ACC112 (cell line): ENCODE results near the gene IKBKE.

ENCODE experiments used
- H2AFZ ChIP-seq: fragments of 200-600 bp; sonication (generic); one replicate; pipeline ENCODE4 v1.6.0; 2017; ENCODE audit warnings: antibody characterized with exemption, low read length; ENCODE audit not compliant: unreplicated experiment
- H3K27ac ChIP-seq: fragments of 200-600 bp; sonication (generic); 2 replicates; pipeline ENCODE4 v1.5.1; 2014; ENCODE audit warnings: low read depth, mild to moderate bottlenecking, antibody characterized with exemption, low read length, moderate library complexity
- H3K27me3 ChIP-seq: fragments of 200-600 bp; sonication (generic); 2 replicates; pipeline ENCODE4 v1.6.1; 2014; ENCODE audit warnings: mild to moderate bottlenecking, antibody characterized with exemption, low read length, moderate library complexity, mixed read lengths; ENCODE audit not compliant: insufficient read depth
- H3K36me3 ChIP-seq: fragments of 200-600 bp; sonication (generic); 2 replicates; pipeline ENCODE4 v1.6.1; 2016; ENCODE audit warnings: mild to moderate bottlenecking, antibody characterized with exemption, low read length, moderate library complexity, mixed read lengths; ENCODE audit not compliant: insufficient read depth
- H3K4me1 ChIP-seq: fragments of 200-600 bp; sonication (generic); one replicate; pipeline ENCODE4 v1.6.1; 2016; ENCODE audit warnings: low read length, mixed read lengths; ENCODE audit not compliant: insufficient read depth, unreplicated experiment, control insufficient read depth
- H3K4me3 ChIP-seq: fragments of 200-600 bp; sonication (generic); 2 replicates; pipeline ENCODE4 v1.5.1; 2014; ENCODE audit warnings: mild to moderate bottlenecking, low read depth, low read length
- H3K79me2 ChIP-seq: fragments of 200-600 bp; sonication (generic); one replicate; pipeline ENCODE4 v1.6.0; 2016; ENCODE audit warnings: low read length; ENCODE audit not compliant: control insufficient read depth, unreplicated experiment, insufficient read depth

Gene IKBKE

DNA sequence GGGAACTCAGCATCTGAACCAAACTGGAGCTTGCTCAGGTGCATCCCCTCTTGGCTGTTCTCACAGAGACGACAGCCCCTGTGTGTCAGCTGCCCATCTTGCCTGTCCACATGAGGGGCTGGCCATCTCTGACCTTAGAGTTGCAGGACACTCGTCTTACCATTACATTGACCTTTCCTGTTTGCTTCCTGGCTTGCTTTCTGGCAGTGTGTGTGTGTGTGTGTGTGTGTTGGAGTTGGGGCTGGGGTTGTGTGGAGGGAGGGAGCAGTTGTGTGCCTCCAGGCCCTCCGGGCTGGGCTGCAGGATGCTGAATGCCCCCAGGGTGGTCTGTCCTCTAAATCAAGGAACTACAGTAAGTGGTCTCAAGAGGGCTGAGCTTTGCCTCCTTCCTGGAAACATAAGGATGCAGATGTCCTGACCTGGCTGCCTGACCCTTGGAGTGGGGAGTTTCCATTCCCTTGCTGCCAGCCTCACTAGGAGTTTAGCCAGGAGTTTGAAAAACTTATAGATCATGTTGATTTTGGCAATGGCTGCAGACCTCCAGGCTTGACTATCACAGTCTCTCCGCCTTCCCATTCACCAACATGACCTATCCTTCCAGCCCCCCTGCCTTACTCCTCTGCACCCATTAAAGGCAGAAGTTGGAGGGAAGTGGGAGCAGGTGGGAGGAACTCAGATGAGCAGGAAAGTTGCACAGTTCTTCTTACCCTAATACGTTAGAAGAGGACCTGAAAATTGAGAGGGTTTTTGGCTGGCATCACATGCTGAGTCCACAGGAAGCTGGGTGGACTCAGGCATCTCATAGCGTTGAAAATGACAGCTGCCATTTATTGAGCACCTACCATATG lies 56.0 kb downstream of the IKBKE start:
- no peaks in the 10 kb centered on the region for H3K27me3 ChIP-seq
- no peak overlapping the region for H3K4me3 ChIP-seq
- H3K79me2 ChIP-seq = no peaks in the 10 kb centered on the region
- H3K4me1 ChIP-seq = peaks cover 12% of the 10 kb centered on the region
- H3K36me3 ChIP-seq = no peaks in the 10 kb centered on the region
- H2AFZ ChIP-seq = no peak overlapping the region
- no peak overlapping the region for H3K27ac ChIP-seq

DNA sequence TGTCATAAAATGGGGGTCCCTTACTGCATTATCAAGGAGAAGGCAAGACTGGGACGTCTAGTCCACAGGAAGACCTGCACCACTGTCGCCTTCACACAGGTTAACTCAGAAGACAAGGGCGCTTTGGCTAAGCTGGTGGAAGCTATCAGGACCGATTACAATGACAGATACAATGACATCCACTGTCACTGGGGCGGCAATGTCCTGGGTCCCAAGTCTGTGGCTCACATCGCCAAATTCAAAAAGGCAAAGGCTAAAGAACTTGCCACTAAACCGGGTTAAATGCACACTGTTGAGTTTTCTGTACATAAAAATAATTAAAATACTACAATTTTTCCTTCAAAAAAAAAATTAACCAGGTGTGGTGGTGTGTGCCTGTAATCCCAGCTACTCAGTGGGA lies 59.1 kb downstream of the IKBKE start:
- Histone ChIP-seq H3K36me3 (no peaks in the 10 kb centered on the region), H3K4me1 (peaks cover 12% of the 10 kb centered on the region), H3K79me2 (no peaks in the 10 kb centered on the region), H3K4me3 (no peak overlapping the region), H3K27ac (no peak overlapping the region), H2AFZ (no peak overlapping the region), H3K27me3 (no peaks in the 10 kb centered on the region)

DNA sequence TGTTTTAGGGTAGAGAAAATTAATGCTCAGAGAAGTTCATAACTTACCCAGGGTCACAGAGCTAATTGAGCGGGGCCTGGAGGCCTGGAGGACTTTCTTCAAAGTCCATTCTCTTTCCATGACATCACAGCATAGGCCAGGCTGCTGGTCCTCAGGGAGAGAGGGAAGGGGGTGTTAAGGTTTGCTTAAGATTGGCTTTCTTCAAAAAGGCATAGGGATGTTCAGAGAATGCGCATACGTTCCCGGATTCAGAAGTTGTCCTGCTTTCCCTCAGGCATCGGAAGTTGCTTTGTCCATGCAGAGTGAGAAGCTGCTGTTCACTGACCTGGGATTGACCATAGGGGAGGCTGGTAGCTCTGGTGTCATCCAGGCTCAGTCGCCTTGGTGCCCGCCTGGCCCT lies 62.1 kb downstream of the IKBKE start:
- no peaks in the 10 kb centered on the region for H3K79me2 ChIP-seq
- no peaks in the 10 kb centered on the region for H3K36me3 ChIP-seq
- peaks cover 9% of the 10 kb centered on the region for H3K27me3 ChIP-seq
- no peaks in the 10 kb centered on the region for H3K4me1 ChIP-seq
- no peak overlapping the region for H3K4me3 ChIP-seq
- H2AFZ ChIP-seq = no peak overlapping the region
- no peak overlapping the region for H3K27ac ChIP-seq

DNA sequence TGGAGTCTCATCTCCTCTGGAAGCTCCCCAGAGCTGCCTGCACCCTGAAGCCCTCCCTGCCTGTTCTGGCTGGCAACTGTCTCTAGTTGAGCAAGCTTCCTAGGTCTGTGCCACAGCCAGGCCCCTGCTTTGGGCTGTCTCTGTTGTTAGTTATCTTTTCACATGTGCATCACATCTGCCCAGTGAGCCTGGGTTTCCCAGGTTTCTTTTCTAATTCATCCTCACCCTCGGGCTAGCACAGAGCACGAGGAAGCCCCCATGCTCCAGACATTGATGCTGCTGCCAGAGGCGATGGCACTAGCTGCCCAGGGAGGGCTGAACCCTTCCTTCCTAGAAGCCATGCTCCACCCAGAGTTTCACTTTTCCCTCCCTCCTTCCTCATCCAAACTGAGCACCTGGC lies 64.3 kb downstream of the IKBKE start:
- Histone ChIP-seq H3K79me2 (no peaks in the 10 kb centered on the region), H3K36me3 (no peaks in the 10 kb centered on the region), H2AFZ (no peak overlapping the region), H3K27me3 (peaks cover 11% of the 10 kb centered on the region), H3K4me3 (no peak overlapping the region), H3K4me1 (no peaks in the 10 kb centered on the region), H3K27ac (no peak overlapping the region)

DNA sequence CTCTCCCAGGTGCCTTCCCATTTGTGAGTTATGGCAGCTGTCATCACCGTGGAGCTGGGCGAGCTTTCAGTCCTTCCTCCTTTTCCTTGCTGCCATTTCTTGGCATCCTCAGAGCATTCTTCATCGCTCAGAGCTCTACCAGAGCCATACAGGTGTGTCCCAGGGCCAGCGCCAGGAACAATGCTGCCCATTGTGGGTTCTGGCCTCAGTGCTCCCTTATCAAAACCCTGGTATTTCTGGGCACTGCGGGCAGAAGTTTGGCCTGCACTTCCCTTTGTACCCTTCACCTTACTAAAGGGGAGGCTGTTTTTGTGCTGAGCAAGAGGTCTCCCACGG lies 65.5 kb downstream of the IKBKE start:
- H3K79me2 ChIP-seq = no peaks in the 10 kb centered on the region
- no peaks in the 10 kb centered on the region for H3K4me1 ChIP-seq
- H3K36me3 ChIP-seq = no peaks in the 10 kb centered on the region
- peaks cover 11% of the 10 kb centered on the region for H3K27me3 ChIP-seq
- no peak overlapping the region for H3K4me3 ChIP-seq
- no peak overlapping the region for H2AFZ ChIP-seq
- no peak overlapping the region for H3K27ac ChIP-seq

DNA sequence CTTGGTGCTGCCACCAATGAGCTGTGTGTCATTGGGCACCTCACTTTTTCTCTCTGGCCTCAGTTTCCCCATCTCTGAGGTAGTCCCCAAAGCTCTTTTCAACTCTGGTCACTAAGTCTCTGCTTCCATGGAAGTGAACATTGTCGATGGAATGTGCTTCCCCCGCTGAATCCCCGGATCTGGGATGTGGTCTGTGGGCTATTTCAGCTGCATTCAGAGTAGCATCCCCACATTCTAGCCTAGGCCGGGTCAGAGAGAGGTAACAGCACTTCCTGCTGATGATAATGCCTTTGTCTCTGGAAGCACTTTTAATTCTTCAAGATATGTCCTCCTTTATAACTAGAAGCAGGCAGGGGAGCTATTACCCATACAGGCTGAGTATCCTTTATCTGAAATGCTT lies 66.9 kb downstream of the IKBKE start:
- H2AFZ ChIP-seq = no peak overlapping the region

DNA sequence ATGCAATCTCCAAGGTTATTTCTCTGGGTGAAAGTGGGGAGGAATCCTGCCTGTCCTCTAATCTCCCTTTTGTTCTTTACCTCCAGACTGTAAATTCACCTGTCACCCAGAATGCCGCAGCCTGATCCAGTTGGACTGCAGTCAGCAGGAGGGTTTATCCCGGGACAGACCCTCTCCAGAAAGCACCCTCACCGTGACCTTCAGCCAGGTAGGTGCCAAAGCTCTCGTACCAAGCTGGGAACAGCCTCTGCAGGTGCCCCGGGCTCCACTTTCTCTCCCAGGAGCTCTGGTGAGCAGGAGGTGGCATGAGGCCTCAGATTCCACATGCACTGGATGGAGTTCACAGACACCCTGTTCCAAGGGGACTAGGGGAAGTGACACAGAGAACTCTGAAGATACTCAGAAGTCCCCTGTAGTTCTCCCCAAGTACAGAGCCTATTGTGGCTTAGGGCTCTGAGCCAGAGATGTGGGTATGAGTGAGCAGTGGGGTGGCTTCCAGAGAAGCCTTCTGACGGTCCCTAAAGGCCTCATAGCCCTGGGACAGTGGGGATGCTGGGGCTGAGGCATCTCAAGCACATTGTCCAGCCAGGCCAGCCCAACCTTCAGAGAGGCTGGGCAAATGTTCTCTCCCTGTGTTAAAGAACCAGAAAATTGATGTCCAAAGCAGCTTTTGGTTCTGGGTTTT lies 68.0 kb downstream of the IKBKE start:
- Histone ChIP-seq H3K27me3 (peaks cover 11% of the 10 kb centered on the region), H3K4me3 (no peak overlapping the region), H2AFZ (no peak overlapping the region), H3K4me1 (no peaks in the 10 kb centered on the region), H3K27ac (no peak overlapping the region), H3K79me2 (no peaks in the 10 kb centered on the region), H3K36me3 (no peaks in the 10 kb centered on the region)

More for the DNA sequence above, 66.9 kb downstream of the IKBKE start:
- H3K4me3 ChIP-seq = no peak overlapping the region
- H3K27ac ChIP-seq = no peak overlapping the region
- peaks cover 11% of the 10 kb centered on the region for H3K27me3 ChIP-seq
- no peaks in the 10 kb centered on the region for H3K79me2 ChIP-seq
- no peaks in the 10 kb centered on the region for H3K36me3 ChIP-seq
- no peaks in the 10 kb centered on the region for H3K4me1 ChIP-seq

DNA sequence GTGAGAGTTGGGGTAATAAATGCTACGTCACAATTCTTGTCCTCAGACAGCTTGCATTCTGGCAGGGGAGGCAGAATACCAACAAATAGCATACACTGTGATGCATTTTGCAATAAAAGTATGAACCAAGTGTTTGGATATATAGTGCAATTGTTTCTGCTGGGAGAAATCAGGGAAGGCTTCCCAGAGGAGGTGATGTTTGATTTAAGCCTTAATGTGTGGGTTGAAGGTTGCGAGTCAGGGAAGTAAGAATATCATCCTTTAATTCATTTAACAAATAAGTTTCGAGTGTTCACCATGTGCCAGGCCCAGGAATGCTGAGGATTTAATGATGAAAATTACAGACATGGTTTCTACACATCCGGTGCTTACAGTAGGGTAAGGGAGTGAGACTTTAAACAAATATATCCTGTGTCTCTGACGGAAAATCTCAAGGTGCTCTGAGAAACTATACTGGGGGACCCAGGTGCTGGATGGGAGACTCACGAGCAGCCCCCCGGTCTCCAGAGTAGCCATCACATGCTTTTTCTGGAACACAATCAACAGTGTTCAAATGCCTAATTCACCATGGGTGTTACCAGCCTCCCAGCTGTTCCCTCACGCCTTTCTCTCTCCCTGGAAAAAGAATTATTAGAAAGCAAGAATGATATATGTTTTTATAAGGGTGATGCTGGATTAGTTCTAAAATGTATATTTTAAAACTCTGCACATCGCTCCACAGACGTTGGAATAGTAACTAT lies 68.8 kb downstream of the IKBKE start:
- Histone ChIP-seq H2AFZ (no peak overlapping the region), H3K4me1 (no peaks in the 10 kb centered on the region), H3K27me3 (peaks cover 11% of the 10 kb centered on the region), H3K36me3 (no peaks in the 10 kb centered on the region), H3K27ac (no peak overlapping the region), H3K4me3 (no peak overlapping the region), H3K79me2 (no peaks in the 10 kb centered on the region)

DNA sequence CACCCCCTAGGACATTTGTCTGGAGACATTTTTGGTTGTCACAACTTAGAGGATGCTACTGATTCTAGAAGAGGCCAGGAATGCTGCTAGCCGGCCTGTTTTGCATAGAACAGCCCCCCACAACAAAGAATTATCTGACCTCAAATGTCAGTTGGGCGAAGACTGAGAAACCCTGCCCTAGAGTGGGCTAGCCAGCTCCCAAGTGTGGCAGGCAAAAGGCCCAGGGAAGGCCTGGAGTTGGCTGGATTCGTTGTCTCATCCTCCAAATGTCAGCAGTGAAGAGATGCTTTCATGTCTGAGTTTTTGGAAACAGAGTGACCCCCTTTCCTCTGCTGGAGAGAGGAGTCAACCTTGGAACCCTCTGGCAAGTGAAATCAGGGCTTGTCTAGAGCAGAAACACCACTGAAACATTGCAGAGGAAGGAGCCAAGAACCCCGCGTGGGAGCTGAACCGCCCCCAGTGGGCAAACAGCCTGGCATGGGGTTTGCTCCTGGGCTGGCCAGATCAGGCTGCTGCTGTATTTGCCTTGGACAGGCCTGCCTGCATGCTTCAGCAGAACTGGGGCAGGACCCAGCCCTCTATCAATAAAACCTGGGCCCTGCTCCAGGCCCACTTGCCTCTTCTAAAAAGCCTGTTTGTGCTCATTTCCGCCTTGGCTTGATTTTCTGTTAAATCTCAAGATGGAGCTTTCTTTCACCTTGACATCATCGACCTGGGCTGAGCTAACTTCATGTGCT lies 69.9 kb downstream of the IKBKE start:
- Histone ChIP-seq H3K79me2 (no peaks in the 10 kb centered on the region), H3K36me3 (no peaks in the 10 kb centered on the region), H3K4me1 (no peaks in the 10 kb centered on the region), H3K4me3 (no peak overlapping the region), H3K27me3 (peaks cover 11% of the 10 kb centered on the region), H3K27ac (no peak overlapping the region), H2AFZ (no peak overlapping the region)

DNA sequence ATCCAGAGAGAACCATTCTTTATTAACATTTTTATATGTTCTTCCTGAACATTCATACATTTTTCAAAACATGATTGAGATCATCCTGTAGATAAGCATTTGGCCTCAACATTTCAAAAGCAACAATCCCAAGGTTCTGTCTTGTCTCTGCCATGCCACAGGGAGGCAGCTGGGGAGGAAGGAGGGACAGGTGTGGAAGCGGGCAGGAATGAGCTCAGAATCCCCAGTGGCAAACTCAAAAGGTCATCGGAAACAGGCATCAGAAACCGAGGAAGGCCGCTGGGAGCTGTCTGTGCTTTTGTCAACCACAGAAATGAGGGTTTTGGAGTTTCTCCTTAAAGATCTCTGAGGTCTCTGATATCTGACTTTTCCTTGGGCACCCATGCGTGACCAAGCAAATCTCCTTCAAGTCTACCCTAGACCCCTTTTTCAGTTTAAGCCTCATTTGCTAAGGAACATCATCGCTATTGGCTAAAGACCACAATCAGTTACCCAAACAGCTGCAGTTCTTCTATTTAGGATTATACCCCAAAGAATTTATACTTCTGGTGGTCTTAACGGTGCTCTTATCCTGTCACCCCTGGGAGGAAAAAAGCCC lies 71.1 kb downstream of the IKBKE start:
- Histone ChIP-seq H2AFZ (no peak overlapping the region), H3K4me3 (no peak overlapping the region), H3K4me1 (no peaks in the 10 kb centered on the region), H3K27me3 (peaks cover 6% of the 10 kb centered on the region; the same call in 1 of the 2 replicates), H3K36me3 (no peaks in the 10 kb centered on the region), H3K27ac (no peak overlapping the region), H3K79me2 (no peaks in the 10 kb centered on the region)
